HG02943 (cell line): ENCODE results near the gene WDR53.
"Not testable (repeated sequence)": the region's sequence is repeated elsewhere in the genome, so short reads cannot be mapped to it uniquely, and the experiment has no call there.

ENCODE experiments used
- ATAC-seq: cut with Tn5 transposase; IDR thresholded peaks from one replicate; pipeline ENCODE4 v1.9.1; 2021; ENCODE audit warnings: mild to moderate bottlenecking, low read depth, moderate library complexity; ENCODE audit not compliant: unreplicated experiment

The WDR53 gene

DNA sequence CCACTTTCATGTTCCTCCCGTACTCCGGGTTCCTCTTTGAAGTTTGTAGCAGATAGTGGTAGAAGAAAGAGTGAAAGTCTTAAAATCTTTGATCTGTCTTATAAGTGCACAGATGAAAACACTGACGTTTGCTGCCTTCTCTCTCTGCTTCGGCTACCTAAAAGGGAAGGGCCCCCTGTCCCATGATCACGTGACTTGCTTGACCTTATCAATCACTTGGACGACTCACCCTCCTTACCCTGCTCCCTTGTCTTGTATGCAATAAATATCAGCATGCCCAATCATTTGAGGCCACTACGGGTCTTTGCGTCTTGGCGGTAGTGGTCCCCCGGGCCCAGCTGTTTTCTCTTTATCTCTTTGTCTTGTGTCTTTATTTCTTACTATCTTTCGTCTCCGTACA lies 47.1 kb downstream of the WDR53 start:
- ATAC-seq = not testable (repeated sequence)

DNA sequence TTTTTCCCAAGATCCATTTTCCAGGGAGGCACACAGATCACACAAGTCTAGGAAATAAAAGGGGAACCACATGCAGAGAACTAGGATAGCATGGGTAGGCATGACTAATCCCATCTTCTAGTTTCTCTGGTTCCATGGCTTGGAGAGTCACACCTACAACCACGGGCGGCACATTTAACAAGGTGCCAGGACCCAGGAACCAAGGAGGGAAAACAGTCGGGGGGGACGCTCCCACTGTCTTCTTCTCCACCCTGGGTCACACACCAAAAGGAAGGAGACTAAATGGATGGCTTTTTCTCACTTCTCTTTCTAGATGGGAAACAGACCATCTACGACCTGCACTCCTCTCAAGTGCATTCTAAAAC lies 48.7 kb downstream of the WDR53 start:
- no peak for ATAC-seq

DNA sequence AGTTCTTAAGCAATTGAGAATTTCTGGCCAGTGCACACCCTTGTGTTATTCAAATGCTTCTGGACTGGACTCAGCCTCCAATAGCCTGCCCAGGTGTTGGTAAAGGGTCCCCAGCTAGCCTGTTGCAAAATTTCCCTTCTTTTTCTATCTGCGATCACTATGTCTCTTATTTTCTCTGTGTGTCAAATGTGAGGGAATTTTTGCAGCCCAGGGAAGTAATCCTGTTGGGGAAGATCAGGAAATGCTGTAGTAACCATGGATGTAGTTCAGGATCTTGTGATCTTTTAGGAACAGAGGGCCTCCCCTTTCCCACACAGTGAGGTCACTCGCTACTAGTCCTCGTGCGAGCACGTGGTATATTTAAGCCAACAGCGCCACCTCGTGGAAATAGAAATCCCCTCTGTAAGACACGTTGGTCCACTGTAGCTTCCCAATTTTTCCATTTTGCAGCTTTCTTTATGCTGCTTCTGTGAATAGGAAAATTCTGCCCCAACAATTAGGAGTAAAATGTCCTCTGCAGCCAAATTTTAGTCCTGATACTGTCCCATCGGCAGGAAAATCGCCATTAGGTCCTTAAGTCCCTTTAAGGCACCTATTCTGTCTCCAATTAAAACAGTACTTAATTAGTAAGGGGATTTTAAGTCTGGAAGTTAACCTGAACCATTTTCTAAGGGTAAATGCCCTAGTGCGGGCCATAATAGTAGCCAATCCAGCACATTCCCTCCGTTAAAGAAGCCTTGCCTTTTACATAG lies 49.2 kb downstream of the WDR53 start:
- no peak for ATAC-seq

DNA sequence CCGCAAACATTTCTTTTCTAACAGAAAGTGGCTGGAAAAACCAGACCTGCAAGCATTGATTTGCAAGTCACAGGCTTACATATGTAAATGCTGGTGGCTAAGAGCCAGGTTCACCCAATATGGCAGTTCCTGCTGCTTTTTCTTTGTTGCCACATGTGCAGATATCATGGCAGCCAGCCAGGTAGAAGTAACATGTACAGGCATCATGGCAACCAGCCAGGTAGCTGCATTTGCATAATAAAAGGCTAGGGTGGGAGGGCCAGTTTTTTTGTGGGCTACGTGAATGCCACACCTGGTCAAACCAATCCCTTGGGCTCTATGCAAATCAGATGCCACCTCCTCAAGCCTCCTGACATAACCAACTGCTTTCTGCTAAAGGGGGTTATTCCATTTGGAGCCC lies 50.4 kb downstream of the WDR53 start:
- no peak for ATAC-seq

DNA sequence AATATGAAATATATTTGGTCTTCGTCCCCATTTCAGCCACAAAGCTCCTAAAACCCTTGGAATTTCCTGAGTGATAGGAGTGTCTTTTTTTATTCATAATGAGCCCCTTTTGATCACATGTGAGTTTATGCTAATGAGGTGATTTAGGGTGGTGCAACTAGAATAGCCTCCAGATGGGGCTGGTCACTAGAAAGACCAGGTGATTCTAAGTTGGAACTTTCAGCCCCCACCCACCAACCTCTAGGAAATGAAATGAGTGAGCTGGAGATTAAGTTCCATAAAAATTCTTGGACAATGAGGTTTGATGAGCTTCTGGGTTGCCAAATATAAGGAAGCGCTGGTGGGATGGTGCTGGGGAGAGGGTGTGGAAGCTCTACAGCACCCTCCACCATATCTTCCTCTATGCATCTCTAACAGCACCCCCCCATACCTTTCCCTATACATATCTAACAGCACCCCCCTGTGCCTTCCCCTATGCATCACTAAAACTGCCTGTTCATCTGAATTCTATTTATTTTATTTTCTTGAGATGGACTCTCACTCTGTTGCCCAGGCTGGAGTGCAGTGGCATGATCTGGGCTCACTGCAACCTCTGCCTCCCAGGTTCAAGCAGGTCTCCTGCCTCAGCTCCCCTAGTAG lies 51.1 kb downstream of the WDR53 start:
- ATAC-seq = no peak

DNA sequence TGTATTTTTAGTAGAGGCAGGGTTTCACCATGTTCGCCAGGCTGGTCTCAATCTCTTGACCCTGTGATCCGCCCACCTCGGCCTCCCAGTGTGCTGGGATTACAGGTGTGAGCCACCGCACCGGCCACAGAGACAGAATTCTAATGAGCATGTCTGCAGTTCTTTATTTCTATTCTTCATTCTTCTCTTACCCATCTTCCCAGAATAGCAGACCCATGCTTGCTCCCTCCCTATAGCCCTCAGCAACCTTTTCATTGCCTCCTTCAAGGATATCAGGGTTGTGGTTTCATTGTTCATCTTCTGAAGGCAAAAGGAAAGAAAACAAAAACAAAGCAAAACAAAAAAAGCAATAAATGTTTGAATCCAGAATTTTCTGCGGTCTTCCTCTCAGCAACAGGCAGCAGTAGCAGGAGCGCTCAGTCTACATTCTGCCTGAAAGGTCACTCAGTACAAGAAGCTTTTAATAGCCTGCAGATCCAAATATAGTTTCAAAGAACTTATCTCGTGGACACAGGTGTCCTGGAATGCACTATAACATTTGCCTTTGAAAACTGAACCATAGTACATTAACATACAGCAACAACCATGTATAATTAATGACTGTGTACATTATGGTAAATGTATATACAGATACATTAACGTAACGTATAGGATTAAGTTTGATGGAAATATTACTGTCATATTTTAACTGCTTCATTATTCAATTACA lies 53.3 kb downstream of the WDR53 start, which contains the start of gene SMCO1:
SMCO1 (minus strand) TSS at position 434 of the 709 bp plus-strand sequence; CDS start at position 297, 137 bp downstream.
- no peak for ATAC-seq

DNA sequence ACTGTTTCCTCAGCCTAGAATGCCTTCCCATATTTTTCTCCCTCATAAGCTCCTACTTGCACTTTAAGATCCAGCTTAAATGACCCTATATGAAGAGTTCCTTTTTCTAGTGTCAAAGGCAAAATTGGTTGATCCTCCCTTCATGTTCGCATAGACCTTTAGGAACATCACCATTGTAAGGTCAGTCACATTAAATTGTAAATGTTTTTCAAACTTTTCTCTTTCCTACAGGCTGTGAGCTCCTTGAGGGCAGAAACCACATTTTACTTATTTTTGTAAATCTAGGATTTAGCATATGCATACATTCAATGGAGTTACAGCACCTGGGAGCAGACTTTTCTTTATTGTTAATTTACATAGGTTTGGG lies 54.0 kb downstream of the WDR53 start:
- ATAC-seq = no peak

DNA sequence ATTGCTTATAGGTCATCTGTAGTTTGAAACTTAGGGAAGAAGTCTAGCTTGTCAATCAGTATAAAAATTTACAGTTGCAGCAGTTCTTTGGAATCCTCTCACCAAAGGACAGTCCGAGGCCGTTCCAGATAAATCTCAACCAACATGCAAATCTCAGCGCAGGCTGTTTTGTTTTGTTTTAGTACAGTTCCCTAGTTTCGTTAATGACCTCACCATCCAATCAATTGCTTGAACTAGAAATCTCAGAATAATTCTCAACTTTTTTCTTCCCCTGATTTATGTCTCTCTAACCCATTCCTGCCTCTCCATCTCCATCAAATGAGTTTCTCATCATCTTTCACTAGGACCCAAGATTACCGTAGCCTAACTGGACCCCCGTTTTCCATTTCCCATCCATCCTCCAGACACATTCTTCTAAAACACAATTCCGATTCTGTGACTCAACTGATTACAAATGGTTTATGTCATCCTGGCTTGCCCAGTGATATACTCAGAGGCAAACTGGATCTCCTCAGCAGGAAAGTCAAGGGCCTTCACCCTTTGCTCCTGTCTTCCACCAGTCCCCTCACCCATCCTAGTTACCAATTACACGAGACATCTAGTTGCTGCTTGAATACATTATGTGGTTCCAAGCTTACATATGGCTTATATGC lies 54.5 kb downstream of the WDR53 start:
- no peak for ATAC-seq

DNA sequence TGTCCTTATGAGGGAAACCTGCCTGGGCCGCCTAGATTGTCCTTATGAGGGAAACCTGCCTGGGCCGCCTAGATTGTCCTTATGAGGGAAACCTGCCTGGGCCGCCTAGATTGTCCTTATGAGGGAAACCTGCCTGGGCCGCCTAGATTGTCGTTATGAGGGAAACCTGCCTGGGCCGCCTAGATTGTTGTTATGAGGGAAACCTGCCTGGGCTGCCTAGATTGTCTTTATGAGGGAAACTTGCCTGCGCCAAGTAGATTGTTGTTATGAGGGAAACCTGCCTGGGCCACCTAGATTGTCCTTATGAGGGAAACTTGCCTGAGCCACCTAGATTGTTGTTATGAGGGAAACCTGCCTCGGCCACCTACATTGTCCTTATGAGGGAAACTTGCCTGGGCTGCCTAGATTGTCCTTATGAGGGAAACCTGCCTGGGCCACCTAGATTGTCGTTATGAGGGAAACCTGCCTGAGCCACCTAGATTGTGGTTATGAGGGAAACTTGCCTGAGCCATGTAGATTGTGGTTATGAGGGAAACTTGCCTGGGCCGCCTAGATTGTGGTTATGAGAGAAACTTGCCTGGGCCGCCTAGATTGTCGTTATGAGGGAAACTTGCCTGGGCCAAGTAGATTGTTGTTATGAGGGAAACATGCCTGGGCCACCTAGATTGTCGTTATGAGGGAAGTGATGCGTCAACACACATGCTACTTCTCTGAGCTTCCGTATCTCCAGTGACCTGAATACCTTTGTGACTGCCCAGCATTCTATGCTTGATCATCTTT lies 56.5 kb downstream of the WDR53 start:
- ATAC-seq = not testable (repeated sequence)

DNA sequence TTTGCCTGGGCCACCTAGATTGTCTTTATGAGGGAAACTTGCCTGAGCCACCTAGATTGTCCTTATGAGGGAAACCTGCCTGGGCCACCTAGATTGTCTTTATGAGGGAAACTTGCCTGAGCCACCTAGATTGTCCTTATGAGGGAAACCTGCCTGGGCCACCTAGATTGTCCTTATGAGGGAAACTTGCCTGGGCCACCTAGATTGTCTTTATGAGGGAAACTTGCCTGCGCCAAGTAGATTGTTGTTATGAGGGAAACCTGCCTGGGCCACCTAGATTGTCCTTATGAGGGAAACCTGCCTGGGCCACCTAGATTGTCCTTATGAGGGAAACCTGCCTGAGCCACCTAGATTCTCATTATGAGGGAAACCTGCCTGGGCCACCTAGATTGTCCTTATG lies 57.2 kb downstream of the WDR53 start:
- not testable (repeated sequence) for ATAC-seq

DNA sequence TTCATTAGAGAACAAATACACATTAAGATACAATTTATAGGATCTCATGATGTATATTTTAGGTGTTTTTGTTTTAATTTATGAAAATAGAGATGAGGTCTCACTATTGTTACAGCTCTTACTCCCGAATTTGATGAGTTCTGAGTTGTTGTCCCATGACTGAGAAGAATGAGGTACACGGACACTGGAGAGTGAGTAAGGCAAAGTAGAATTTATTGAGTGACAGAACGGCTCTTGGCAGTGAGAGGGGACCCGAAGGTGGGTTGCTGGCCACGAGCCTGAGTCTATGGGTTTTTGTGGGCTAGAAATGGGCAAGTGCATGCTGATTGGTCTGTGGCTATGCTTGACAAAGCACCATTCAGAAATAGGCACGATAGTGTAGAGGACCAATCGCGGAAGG lies 61.7 kb downstream of the WDR53 start:
- no peak for ATAC-seq

DNA sequence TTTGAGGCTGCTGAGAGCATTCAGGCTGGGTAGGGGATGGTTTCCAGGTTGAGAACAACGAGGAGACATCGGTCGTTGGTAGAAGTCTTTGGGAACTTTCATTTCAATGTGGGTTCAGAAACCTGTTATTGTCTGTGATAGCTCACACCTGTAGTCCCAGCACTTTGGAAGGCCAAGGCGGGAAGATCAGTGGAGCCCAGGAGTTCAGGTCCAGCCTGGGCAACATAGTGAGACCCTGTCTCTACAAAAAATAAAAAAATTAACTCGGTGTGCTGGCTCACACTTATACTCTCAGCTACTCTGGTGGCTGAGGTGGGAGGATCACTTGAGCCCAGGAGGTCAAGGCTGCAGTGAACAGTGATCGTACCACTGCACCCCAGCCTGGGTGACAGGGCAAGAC lies 63.8 kb downstream of the WDR53 start:
- ATAC-seq = no peak
